ENCODE results near the gene CADM1.

Gene CADM1

DNA sequence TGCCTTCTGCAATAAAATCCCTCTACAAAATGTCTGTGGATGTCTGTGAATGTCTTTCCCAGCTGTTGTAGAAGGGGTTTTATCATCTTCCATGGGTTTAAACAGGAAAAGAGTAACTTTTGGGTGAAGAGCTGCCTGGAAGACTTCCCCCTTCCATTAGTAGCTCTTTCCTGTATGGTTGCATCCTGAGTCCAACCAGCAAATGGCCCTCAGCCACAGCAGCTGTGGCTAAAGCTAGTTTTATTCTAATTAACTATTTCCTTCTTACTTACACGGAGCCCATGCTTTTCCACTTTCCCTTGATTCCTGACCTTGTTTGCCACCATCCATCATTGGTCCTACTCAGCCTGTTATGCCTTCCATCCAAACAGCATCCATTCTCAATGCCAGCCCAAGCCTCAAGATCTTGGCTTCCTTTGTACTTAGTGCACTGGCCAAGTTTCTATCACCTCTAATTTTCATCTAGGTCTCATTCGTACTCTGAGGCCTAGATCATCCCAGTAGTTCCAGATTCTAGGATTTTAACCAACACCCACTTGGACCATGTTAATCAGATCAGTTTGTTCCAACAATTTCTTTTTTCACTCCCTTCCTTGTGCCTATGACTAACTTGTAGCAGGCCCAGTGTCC is 41.5 kb upstream of the CADM1 start:
- TF ChIP-seq, protein P1, sequence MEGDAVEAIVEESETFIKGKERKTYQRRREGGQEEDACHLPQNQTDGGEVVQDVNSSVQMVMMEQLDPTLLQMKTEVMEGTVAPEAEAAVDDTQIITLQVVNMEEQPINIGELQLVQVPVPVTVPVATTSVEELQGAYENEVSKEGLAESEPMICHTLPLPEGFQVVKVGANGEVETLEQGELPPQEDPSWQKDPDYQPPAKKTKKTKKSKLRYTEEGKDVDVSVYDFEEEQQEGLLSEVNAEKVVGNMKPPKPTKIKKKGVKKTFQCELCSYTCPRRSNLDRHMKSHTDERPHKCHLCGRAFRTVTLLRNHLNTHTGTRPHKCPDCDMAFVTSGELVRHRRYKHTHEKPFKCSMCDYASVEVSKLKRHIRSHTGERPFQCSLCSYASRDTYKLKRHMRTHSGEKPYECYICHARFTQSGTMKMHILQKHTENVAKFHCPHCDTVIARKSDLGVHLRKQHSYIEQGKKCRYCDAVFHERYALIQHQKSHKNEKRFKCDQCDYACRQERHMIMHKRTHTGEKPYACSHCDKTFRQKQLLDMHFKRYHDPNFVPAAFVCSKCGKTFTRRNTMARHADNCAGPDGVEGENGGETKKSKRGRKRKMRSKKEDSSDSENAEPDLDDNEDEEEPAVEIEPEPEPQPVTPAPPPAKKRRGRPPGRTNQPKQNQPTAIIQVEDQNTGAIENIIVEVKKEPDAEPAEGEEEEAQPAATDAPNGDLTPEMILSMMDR (IDR thresholded peaks at IDR 0.05; ENCODE audit: low read depth, low read length) = no peak
- no peak overlapping the region for H3K4me3 ChIP-seq (replicated peaks in 1 of 2; ENCODE audit: low read depth in 2 of 2, low read length in 2 of 2)
- DNase-seq (ENCODE audit: low read depth in 2 of 2) = no peak

DNA sequence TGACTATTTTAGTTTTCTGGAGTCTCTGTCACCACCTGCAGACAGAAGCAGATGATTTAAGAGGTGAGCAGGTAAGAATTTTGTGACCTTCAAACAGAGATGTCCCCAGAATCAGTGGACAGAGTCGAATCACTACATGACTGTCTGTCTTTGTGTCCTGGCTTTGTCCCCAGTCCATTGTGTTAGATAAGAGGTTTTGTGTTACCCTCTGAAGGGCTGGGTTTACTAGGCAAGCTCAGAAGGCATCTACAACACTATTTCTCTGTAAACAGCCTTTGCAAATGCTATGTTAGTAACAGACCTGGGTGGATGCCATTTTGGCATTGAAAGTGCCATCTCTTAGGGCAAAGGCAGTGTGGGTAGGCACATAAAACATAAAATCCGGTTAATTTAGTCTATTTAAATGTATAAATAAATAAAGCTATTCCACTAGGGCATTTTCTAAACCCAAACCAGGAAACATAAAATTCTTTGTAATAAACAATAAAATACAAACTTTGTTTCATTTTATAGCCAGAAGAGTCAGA is 40.3 kb upstream of the CADM1 start:
- DNase-seq (ENCODE audit: low read depth in 2 of 2) = no peak
- no peak overlapping the region for H3K4me3 ChIP-seq (replicated peaks in 1 of 2; ENCODE audit: low read depth in 2 of 2, low read length in 2 of 2)
- TF ChIP-seq, protein P1 (IDR thresholded peaks at IDR 0.05; ENCODE audit: low read depth, low read length) = no peak

DNA sequence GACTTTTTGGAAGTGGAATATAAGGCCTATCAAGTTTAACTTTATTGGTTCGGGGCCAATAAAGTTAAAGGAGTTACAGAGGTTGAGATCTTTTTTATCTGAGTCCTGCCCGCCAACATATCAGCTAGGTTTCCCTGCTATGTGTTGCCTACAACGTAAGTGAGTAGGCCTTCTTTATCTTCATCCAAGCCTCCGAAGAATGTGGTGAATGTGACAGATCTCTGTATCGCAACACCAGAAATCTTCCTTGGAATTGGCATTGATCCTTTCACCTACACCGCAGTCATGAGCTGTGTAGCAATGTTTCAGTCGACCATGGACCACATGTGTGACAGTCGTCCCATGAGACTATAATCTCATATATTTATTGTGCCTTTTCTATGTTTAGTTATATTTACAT is 37.3 kb upstream of the CADM1 start:
- DNase-seq (ENCODE audit: low read depth in 2 of 2) = no peak
- TF ChIP-seq, protein P1 (IDR thresholded peaks at IDR 0.05; ENCODE audit: low read depth, low read length) = no peak
- H3K4me3 ChIP-seq (replicated peaks in 1 of 2; ENCODE audit: low read depth in 2 of 2, low read length in 2 of 2) = no peak overlapping the region

DNA sequence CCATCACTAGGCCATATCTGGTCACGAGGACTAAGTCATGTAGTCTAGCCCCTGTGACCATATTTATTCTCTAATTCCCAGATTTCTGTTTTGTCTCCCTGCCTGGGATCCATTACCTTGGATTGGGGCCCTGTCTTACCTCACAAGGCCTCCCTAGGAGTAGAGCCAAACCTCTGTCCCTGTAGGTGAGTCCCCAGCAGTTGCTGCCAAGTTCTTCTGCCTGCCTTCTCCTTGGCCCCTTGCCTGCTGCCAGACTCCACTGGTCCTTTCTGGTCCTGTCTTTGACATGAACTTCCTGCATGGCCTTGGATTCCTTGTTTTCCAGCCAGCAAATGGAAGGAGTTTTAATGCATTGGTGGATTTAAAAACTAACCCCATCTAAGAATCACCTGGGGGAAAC is 35.6 kb upstream of the CADM1 start:
- no peak for DNase-seq (ENCODE audit: low read depth in 2 of 2)
- H3K4me3 ChIP-seq (replicated peaks in 1 of 2; ENCODE audit: low read depth in 2 of 2, low read length in 2 of 2) = no peak overlapping the region
- TF ChIP-seq, protein P1 (IDR thresholded peaks at IDR 0.05; ENCODE audit: low read depth, low read length) = no peak

DNA sequence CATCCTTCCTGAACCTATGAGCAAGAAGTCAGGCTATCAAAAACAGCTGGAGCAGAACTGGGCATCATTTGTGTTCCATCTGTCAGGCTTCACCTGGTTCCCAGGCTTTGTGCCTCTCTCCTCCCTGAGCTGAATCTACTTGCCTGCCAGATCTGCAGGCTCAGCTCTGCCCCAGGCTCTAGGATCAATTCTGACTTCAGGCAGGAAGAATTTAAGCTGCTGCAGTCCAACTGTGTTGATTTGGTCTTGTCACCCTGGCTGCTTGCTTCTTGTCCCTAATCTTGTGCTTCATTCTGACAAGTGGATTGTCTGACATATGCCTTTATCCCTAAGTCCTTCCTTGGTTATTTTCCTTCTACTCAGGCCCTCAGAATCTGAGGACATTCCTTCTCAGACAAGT is 31.6 kb upstream of the CADM1 start:
- TF ChIP-seq, protein P1 (IDR thresholded peaks at IDR 0.05; ENCODE audit: low read depth, low read length) = no peak
- no peak for DNase-seq (ENCODE audit: low read depth in 2 of 2)
- H3K4me3 ChIP-seq (replicated peaks in 1 of 2; ENCODE audit: low read depth in 2 of 2, low read length in 2 of 2) = no peak overlapping the region

DNA sequence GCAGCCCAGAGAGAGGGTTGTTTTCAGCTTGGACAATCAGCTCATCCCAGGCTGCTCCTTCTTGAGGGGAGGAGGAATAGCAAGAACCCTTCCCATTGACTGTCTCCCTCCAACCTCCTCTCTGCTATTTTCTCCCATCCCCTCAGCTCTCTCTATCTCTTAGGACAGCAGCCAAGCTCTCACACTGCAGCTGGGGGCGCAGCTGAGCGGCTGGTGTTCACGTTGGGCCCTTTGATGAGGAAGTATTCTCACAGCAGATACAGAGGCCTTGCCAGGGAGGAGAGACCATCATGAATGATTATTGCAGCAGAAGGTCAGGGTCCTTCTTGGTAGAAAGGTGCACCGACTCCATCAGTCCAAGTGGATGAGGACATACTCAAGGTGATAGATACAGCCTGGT is 26.5 kb upstream of the CADM1 start:
- DNase-seq (ENCODE audit: low read depth in 2 of 2) = no peak
- no peak overlapping the region for H3K4me3 ChIP-seq (replicated peaks in 1 of 2; ENCODE audit: low read depth in 2 of 2, low read length in 2 of 2)
- TF ChIP-seq, protein P1 (IDR thresholded peaks at IDR 0.05; ENCODE audit: low read depth, low read length) = no peak

DNA sequence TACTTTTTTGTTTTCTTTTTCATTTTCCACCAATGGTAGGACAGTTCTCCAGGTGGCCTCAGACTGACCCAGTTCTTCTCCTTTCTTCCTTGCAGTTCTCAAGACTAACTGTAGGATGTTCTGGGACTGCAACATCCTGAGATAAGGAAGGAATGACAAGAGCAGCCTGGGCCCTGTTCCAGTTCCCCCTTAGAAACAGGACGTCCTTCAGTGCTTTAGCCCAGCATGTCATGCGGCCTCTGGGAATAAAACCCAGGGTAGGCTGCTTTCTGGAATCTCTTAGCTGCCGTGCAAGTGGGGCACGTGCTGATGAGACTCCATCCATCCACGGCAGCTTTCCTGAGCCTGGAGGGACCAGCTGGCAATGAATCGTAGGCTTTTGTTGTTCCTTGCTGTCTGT is 24.0 kb upstream of the CADM1 start:
- DNase-seq (ENCODE audit: low read depth in 2 of 2) = no peak
- TF ChIP-seq, protein P1 (IDR thresholded peaks at IDR 0.05; ENCODE audit: low read depth, low read length) = no peak
- no peak overlapping the region for H3K4me3 ChIP-seq (replicated peaks in 1 of 2; ENCODE audit: low read depth in 2 of 2, low read length in 2 of 2)

Measured in cardiac fibroblast (primary cell).